ENCODE measurements around the gene ANKRD40.

ANKRD40 gene

DNA sequence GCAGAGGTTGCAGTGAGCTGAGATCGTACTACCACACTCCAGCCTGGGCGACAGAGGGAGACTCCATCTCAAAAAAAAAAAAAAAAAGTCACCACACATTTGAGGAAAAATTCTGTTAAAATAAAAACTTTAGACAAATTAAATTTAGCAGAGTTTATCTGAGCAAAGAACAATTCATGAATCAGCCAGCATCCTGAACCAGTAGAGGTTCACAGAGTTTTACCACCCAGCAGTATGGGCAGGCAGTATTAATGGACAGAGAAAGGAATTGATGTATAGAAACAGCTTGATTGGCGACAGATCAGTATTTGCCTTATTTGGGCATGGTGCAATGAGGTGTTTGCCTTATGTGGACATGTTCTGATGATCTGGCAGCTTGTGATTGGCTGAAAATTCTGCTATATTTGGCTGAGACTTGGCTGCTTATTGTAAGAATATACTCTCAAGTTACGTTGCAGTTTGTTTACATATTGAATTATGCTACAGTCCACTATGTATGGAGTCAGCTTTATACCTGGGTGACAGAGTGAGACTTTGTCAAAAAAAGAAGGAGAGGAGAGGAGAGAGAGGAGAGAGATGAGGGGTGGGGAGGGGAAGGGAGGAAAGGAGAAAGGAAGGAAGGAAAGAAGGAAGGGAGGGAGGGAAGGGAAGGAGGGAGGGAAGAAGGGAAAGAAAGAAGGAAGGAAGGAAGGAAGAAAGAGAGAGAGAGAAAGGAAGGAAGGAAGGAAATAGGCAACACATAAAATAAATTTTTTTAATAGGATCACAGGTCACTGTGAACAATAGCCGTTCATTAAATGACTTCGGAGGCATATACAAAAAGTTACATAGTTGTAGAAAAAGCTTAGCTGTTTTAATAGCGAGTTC lies 58.4 kb downstream of the ANKRD40 start:
- peak; percentile 34 for DNase-seq (ENCODE audit: low read depth)

DNA sequence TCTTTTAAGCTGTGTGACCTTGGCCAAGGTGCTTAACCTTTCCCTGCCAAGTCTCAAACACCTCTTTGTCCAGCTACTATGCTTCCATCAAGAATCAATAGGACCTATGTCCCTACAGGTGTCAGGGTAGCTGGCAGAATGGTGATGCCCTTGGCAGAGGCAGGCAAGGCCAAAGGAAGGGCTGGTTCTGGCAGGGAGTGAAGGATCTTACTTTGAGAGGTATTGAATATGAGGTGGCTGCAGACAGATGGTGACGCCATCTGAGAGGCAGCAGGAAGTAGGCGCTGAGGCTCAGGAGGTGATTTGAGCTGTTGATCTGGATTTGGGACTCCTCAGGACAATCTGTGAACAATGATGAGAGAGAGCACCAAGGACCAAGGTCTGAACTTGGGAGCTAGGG lies 60.5 kb downstream of the ANKRD40 start:
- DNase-seq (ENCODE audit: low read depth): no peak

DNA sequence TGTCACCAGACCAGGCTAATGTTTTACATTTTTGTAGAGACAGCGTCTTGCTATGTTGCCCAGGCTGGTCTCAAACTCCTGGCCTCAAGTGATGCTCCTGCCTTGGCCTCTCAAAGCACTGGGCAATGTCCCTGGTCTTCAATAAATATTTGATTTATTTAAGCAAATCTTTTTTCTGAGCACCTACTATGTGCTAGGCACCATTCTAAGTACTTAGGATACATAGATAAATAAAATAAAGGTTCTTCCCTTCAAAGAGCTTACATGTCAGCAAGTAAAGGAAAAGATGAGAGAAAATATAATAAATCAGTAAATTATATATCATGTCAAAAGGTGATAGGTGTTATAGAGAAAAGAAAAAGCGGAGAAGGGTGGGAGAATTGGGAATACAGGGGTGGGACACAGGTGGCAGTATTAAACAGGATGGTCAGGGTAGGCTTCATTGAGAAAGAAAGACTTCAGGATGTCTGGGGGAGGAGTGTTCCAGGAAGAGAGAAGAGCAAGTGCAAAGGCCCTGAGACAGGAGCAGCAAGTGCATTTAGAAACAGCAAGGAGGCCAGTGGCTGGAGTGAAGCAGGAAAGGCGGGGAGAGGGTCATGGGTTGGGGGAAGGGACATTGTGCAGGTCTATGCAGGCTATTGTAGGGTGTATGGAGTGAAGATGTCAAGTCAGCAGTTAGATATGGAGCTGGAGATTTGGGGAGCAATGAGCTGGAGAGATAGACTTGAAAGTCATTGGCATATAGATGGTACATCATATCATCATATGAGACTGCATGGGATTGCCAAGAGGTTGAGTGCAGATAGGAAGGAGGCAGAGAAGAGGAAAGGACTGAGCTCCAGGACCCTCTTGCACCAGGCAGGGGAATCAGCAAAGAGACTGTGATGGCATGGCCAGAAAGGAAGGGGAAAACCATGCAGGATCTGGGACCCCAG lies 61.7 kb downstream of the ANKRD40 start:
- no peak for DNase-seq (ENCODE audit: low read depth)
